ENCODE results near the gene ELAVL1. TPM values are rescaled to one million over a fixed set of nuclear protein-coding genes. Genes with fewer than 3 reads are reported as not detected.
A peak's percentile ranks its signal among the peaks of the same experiment; 100 is the strongest.

ELAVL1 gene
- total and polyA plus RNA-seq, 2 of the 13 experiments (the other 11 are each of a cell fraction or from before 2014, with no cell fraction given): 27.9 to 38.4 TPM

- no peak for TF ChIP-seq AKNA (CRISPR knock-in tag; IDR thresholded peaks at IDR 0.05; ENCODE audit: borderline replicate concordance)
- peak; percentile 67 for TF ChIP-seq MXD3 (CRISPR knock-in tag; IDR thresholded peaks at IDR 0.05)
- no peak for TF ChIP-seq ZBTB20 (CRISPR knock-in tag; IDR thresholded peaks at IDR 0.05; ENCODE audit: borderline replicate concordance, low read depth)
- TF ChIP-seq ZMYM3 (CRISPR knock-in tag; IDR thresholded peaks at IDR 0.05): no peak
- peak; percentile 62; the same call in 1 of the 2 replicates for TF ChIP-seq ZNF142 (CRISPR knock-in tag; IDR thresholded peaks at IDR 0.05)
- no peak for TF ChIP-seq HNRNPUL1 (IDR thresholded peaks at IDR 0.05; ENCODE audit: low read depth, low read length)
- TF ChIP-seq ZFAT (CRISPR knock-in tag; conservative IDR thresholded peaks at IDR 0.05): no peak
- peak; percentile 64; the same call in 1 of the 2 replicates for TF ChIP-seq EEA1 (CRISPR knock-in tag; IDR thresholded peaks at IDR 0.05; ENCODE audit: borderline replicate concordance)
- no peak for TF ChIP-seq ZNF468 (CRISPR knock-in tag; IDR thresholded peaks at IDR 0.05)
- TF ChIP-seq ZNF18 (CRISPR knock-in tag; IDR thresholded peaks at IDR 0.05; ENCODE audit: insufficient replicate concordance): no peak
- no peak for TF ChIP-seq ZBTB8A (CRISPR knock-in tag; IDR thresholded peaks at IDR 0.05; ENCODE audit: borderline replicate concordance, low read depth)
- TF ChIP-seq BCL6 (CRISPR knock-in tag; IDR thresholded peaks at IDR 0.05): no peak
- TF ChIP-seq ZNF441 (CRISPR knock-in tag; IDR thresholded peaks at IDR 0.05; ENCODE audit: borderline replicate concordance): peak; percentile 55; the same call in 1 of the 2 replicates
- TF ChIP-seq ZSCAN20 (CRISPR knock-in tag; IDR thresholded peaks at IDR 0.05; ENCODE audit: borderline replicate concordance): peak; percentile 78; the same call in 1 of the 2 replicates
Observed at GRCh38 chr19:7919610-7920518, 85.6 kb downstream of the ELAVL1 start, which contains the start of gene SNAPC2 (continued).
